Stimulated activated CD8-positive, alpha-beta memory T cell treated with anti-CD3 and anti-CD28 coated beads, Interleukin-12 subunit alpha, Interleukin-12 subunit beta, amount 100 ng/mL, for 24 hours (primary cell): ENCODE measurements around the gene NEXN.
"Not testable (repeated sequence)": the region's sequence is repeated elsewhere in the genome, so short reads cannot be mapped to it uniquely, and the experiment has no call there.

Source experiments
- DNase-seq: peaks from one replicate; pipeline ENCODE4 v3.0.0-alpha.2; 2020; ENCODE audit errors: extremely low read depth

Gene NEXN

DNA sequence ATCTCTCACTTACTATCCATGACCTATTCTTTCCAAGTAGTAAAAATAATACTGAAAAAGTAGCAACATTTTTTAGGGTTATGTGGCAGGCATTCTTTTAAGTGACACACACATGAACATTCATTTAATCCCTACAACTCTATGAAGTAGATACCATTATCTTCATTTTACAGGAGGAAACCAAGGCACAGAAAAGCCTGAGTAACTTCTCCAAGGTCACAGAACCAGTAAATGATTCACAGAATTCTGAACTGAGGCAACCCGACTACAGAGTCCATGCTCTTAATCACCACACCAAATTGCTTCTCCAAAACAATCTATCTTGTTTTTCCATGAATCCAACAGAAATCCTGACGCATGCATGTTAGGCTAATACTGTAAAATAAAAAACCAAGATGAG lies 73.0 kb downstream of the NEXN start:
- DNase-seq, result no peak

- no peak for DNase-seq
Observed at GRCh38 chr1:77966291-77966690, 77.9 kb downstream of the NEXN start.

DNA sequence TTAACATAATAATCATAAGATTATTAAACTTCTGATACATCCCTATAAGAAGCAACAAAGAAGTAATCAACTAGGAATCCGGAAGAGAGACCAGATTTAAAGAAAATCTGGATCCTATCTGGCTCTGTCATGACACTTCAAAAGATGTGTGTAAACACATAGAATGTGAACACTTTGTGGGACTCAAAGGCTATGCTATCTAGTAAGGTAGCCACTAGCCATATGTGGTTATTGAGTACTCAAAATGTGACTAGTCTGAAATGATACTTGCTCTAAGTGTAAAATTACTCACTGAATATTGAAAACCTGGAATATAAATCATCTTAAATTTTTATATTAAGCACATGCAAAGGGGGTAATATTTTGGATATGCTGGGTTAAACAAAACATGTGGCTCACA lies 81.8 kb downstream of the NEXN start:
- DNase-seq, result no peak

DNA sequence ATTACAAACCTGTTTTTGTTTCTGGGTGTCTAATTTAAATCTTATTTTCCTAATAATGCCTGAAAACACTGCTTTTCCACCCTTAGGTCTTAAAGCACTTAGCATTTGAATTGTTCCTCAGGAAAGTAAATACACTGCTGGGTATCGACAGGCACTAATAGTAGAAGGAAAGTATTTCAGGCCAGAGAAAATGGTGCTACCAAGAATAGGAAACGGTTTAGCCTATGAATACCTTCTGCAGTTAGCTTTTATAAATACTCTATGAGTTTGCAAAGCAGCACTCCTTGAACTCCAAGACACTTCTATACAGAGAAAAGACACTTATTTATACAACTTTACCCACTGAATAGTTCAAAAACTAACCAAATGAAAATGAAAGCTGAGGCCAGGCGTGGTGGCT lies 83.7 kb downstream of the NEXN start:
- DNase-seq, result no peak

DNA sequence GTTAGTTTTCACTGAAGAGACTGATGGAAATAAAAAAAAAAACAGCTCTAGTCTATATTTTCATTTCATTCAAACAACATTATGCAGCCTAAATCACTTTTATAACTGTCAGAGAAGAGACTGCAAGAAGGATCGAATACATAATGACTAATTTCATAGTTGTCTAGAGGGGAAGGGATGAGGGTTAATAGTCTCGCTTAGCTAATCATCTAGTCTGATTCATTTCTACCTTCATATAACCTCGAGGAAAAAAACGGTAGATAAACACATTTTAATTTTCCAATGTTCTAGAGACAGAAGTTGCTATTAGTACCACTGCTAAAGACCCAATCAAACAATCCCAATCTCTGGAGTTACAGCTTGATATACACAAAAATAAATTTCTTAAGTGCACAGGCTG lies 87.0 kb downstream of the NEXN start:
- no peak for DNase-seq

DNA sequence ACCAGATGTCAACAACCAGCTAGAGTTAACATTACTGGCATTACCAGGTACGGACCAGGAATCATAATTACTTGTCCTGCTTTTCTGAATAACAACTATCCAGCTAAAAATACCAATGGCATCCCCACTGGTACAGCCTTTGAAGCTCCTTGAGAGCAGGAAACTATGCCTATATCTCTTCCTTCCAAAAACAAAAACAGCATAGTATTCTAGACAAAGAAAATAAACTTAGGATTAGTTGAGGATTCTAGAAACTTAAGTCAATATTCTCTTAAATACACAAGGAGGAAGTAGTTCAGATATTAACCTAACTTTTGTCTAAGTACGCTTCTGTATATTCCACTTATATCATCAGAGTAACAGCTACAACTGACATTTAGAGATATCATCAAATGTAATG lies 87.5 kb downstream of the NEXN start:
- no peak for DNase-seq

GRCh38 chr1:77976433-77977076 lies 88.1 kb downstream of the NEXN start:
- DNase-seq, result no peak

DNA sequence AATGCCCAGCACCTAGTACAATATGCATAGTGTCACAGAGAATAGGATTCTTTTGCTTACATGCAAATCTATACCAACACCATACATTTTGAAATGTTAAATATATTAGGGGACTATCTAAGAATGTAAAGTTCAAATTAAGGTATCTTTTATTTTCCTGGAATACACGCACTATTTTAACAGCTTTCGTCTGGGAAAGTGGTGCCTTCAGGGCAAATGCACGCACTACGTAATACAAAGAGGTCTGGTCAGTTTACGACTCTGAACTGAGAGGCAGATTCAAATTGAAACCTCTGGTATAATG lies 89.5 kb downstream of the NEXN start:
- DNase-seq, result no peak

DNA sequence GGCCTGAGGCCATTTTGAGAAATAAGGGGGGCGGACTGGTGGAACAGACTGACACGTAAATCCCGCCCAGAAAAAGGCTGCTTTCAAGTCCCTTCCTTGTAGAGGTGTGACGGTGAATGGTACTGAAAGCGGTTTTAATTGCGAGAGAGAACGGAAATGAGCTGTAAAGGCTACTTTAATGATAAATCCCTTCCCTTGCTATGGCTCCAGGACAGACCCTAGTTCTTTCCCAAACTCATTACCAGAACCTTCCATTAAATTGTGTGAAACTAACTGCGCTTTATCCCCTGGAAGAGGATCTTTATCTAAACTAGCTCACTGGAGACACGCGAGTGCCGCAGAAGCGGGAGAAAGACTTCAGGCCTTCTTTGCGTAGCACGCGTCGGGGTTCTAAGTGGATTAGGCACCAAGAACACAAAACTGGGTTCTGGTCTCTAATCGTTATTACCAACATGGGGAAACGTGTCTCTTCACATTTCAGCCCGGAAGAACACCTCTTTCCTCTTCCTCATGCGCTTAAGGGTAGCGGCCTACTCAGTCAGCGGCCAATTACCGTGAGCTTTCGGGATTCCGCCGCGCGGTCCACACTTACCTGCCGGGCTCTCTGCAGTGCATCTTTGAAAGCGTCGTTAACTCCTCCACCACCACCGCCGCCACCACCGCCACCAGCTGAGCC lies 90.0 kb downstream of the NEXN start:
- peak; percentile 47 for DNase-seq

- peak; percentile 75 for DNase-seq
Observed at GRCh38 chr1:77978969-77979876, 90.8 kb downstream of the NEXN start, which contains the start of gene FUBP1. FUBP1 (minus strand) TSS chr1:77979072; CDS start chr1:77979004, 68 bp downstream.

DNA sequence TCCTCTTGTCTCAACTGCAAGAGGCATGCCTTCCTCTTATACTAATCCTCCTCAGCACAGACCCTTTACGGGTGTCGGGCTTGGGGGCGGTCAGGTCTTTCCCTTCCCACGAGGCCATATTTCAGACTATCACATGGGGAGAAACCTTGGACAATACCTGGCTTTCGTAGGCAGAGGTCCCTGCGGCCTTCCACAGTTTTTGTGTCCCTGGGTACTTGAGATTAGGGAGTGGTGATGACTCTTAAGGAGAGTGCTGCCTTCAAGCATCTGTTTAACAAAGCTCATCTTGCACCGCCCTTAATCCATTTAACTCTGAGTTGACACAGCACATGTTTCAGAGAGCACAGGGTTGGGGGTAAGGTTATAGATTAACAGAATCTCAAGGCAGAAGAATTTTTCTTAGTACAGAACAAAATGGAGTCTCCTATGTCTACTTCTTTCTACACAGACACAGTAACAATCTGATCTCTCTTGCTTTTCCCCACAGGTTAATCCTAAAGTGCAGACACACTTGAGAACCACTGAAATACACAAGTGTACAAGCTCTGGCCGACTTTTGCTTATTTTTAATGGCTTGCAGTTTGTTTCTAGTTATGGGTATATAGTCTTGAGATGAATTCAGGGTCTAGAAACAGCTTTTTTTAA lies 95.0 kb downstream of the NEXN start:
- DNase-seq, result not testable (repeated sequence)

DNA sequence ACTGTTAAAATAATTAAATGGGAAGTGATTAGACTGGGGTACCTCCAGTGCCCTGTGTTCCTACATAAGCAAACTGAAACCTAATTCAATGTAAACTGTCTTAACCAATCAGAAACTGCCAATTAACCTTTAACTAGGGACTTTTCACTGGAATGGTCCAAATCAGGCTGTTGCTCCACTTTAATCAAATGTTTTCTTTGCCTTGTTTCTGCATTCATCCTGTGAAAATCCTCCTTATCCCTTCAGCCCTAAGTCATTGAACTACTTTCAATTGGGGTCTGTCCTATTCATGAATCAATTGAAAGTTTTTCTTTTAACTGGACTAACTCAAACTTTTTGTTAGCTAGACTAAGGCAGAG lies 95.6 kb downstream of the NEXN start:
- DNase-seq, result no peak

GRCh38 chr1:77984629-77985028 lies 96.2 kb downstream of the NEXN start:
- DNase-seq, result no peak

- DNase-seq, result no peak
Observed at GRCh38 chr1:77986810-77987209, 98.4 kb downstream of the NEXN start.

DNA sequence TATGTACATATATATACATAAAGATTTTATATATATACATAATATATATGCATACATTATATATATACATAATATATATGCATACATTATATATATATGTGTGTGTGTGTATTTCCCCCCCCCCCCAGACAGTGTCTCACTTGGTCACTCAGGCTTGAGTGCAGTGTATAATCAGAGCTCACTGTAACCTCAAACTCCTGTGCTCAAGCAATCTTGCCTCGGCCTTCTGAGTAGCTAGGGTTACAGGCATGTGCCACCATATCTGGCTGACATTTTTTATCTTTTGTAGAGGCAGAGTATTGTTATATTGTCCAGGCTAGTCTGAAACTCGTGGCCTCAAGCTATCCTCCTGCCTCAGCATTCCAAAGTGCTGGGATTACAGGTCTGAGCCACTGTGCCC lies 99.5 kb downstream of the NEXN start:
- DNase-seq, result no peak

- no peak for DNase-seq
Observed at GRCh38 chr1:77989744-77990143, 101.3 kb downstream of the NEXN start.

- no peak for DNase-seq
Observed at GRCh38 chr1:77990629-77991204, 102.3 kb downstream of the NEXN start.

DNA sequence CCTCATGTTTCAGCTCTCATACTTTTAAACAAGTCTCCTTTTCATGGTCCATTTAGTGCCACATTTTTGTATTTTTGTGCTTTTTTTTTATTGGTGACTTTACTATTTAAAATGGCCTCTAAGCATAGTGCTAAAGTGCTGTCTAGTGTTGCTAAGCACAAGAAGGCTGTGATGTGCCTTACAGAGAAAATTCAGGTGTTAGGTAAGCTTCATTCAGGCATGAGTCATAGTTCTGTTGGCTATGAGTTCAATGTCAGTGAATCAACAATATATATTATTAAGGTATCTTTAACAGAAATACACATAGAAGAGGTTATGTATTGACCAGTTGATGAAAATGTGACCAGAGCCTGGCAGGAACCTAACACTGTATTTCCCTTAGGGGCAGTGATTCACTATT lies 103.2 kb downstream of the NEXN start:
- DNase-seq, result no peak
